GM12878 (cell line): ENCODE measurements around the gene PRKCE. TPM values are rescaled to one million over a fixed set of nuclear protein-coding genes. Genes with fewer than 3 reads are reported as not detected.

Experiments
- ATAC-seq: fragments of 200-7000 bp; cut with Tn5 transposase; 3 replicates; pipeline ENCODE4 v1.9.1; 2020; ENCODE audit warnings: mild to moderate bottlenecking, moderate library complexity
- BruUV-seq: library from RNA; stranded (reverse); fragments of 400-500 nt; replicated peaks from 2 replicates; lab custom pipeline; 2021; lab: Mats Ljungman, UMichigan
- CTCF ChIA-PET: fragments of 300-600 bp; sonication (Branson Sonifier 250); formaldehyde crosslinking; extraction: SDS; loops from one replicate; lab custom pipeline; 2021; ENCODE audit warnings: inconsistent platforms; lab: Yijun Ruan, JAX
- POLR2A ChIA-PET: fragments of 350-600 bp; formaldehyde crosslinking; extraction: SDS; loops from one replicate; lab custom pipeline; 2021; ENCODE audit warnings: inconsistent platforms; lab: Charles Lee
- RAD21 ChIA-PET: fragments of 300-600 bp; sonication (Branson Sonifier 250); formaldehyde crosslinking; loops from one replicate; lab custom pipeline; 2023; ENCODE audit warnings: antibody characterized with exemption; ENCODE audit not compliant: unreplicated experiment; lab: Charles Lee
- SMC1A ChIA-PET: fragments of 300-600 bp; sonication (Branson Sonifier 250); formaldehyde crosslinking; loops from one replicate; lab custom pipeline; 2023; ENCODE audit not compliant: unreplicated experiment, uncharacterized antibody; lab: Charles Lee
- DNase-seq: peaks from one replicate; pipeline ENCODE4 v3.0.0-alpha.2; 2011; ENCODE audit warnings: low read depth, low spot score
- FAIRE-seq: peaks from 3 replicates; lab custom pipeline; 2011; peaks lifted over from hg19 to GRCh38; lab: Jason Lieb, UNC
- H2AFZ ChIP-seq: 2 replicates; pipeline ENCODE4 v1.6.0; 2011; ENCODE audit warnings: low read depth, low read length, control low read depth; ENCODE audit not compliant: control insufficient read depth
- H3K27ac ChIP-seq: 2 replicates; pipeline ENCODE4 v1.5.1; 2011; ENCODE audit warnings: control low read depth; ENCODE audit not compliant: control insufficient read depth, insufficient read depth
- H3K27me3 ChIP-seq, 2 experiments: replicated peaks in 1 of 2; 2 replicates each; pipeline versions ENCODE4 v1.6.0 to v1.6.1; 2011; ENCODE audit warnings: low read length in 1 of 2; ENCODE audit not compliant: control insufficient read depth in 2 of 2, insufficient read depth in 2 of 2
- H3K36me3 ChIP-seq, 2 experiments: 2 replicates each; pipeline ENCODE4 v1.5.1; 2011; ENCODE audit warnings: low read length in 1 of 2; ENCODE audit not compliant: control insufficient read depth in 2 of 2, insufficient read depth in 2 of 2
- H3K4me1 ChIP-seq: 2 replicates; pipeline ENCODE4 v1.6.1; 2011; ENCODE audit warnings: mild to moderate bottlenecking, low read length, moderate library complexity, mixed read lengths; ENCODE audit not compliant: control insufficient read depth, insufficient read depth
- H3K4me2 ChIP-seq: 2 replicates; pipeline ENCODE4 v1.6.0; 2011; ENCODE audit warnings: control low read depth; ENCODE audit not compliant: control insufficient read depth, insufficient read depth
- H3K4me3 ChIP-seq: fragments of 200-600 bp; sonication (generic); 2 replicates; pipeline ENCODE4 v1.5.1; 2016
- H3K79me2 ChIP-seq: 2 replicates; pipeline ENCODE4 v1.6.0; 2011; ENCODE audit warnings: low read length; ENCODE audit not compliant: control insufficient read depth, insufficient read depth
- H3K9ac ChIP-seq: 2 replicates; pipeline ENCODE4 v1.8.0; 2011; ENCODE audit warnings: low read length, control low read depth, mixed read lengths; ENCODE audit not compliant: control insufficient read depth, insufficient read depth
- H3K9me3 ChIP-seq: replicated peaks from 3 replicates; pipeline ENCODE4 v1.5.1; 2011; ENCODE audit warnings: mild to moderate bottlenecking, low read length; ENCODE audit not compliant: control insufficient read depth, insufficient read depth
- H4K20me1 ChIP-seq: 2 replicates; pipeline ENCODE4 v1.6.0; 2011; ENCODE audit not compliant: control insufficient read depth, insufficient read depth
- NFXL1 ChIP-seq: fragments of 450-650 bp; IDR thresholded peaks from 2 replicates; pipeline ENCODE4 v1.6.1; 2017; ENCODE audit warnings: antibody characterized with exemption, mild to moderate bottlenecking, borderline replicate concordance
- WGBS: methylation state at CpG from one replicate; pipeline ENCODE4 v1.1.6; 2016; ENCODE audit warnings: low lambda C conversion rate; ENCODE audit not compliant: insufficient replicate concordance, insufficient coverage; ENCODE audit errors: missing lambda C conversion rate; 5-methylcytosine and 5-hydroxymethylcytosine counted together
- in situ Hi-C: fragments of 300-500 bp; cut with MboI; formaldehyde crosslinking; loops from 9 replicates; pipeline ENCODE4 v1.14.3; 2018; ENCODE audit warnings: mixed read lengths
- intact Hi-C: fragments of 100-400 bp; cut with micrococcal nuclease; formaldehyde crosslinking; loops from one replicate; pipeline ENCODE4 v1.14.2; 2022; ENCODE audit not compliant: unreplicated experiment
- polyA plus RNA-seq, 11 experiments: library from polyadenylated mRNA; depleted of rRNA in 4 of 11; unstranded in 6 of 11; stranded (reverse) in 5 of 11; fragments of >200 nt; fragmentation: Nextera tagmentation in 4 of 11; fragmentation: Illumina TruSeq in 1 of 11; extraction: Ambion mirVana in 4 of 11; extraction: Trizol in 1 of 11; gene quantifications; 1 replicate in 1 of 11; 2 replicates in 10 of 11; pipeline versions ENCODE4 v1.2.1 to v1.2.3, GENCODE V29; 2011 to 2016; ENCODE audit warnings: inconsistent platforms in 2 of 11, missing spikeins in 2 of 11, low read depth in 1 of 11
- total RNA-seq, 4 experiments: library from RNA; depleted of rRNA in 3 of 4; stranded (reverse); fragments of >200 nt in 3 of 4; fragmentation: Illumina TruSeq in 1 of 4; extraction: Trizol in 1 of 4; gene quantifications; 2 replicates each; pipeline versions ENCODE4 v1.2.1 to v1.2.3, GENCODE V29; 2013 to 2021
- TF ChIP-seq, protein P1 (sequence below): fragments of 450-650 bp; IDR thresholded peaks from 2 replicates; pipeline ENCODE4 v1.6.1; 2017; ENCODE audit warnings: low read depth, mild to moderate bottlenecking, moderate library complexity

Gene PRKCE
- total and polyA plus RNA-seq, 10 of the 15 experiments (the other 5 are each of a cell fraction or from before 2014, with no cell fraction given): 2.6 to 28.2 (median 11.3) TPM

DNA sequence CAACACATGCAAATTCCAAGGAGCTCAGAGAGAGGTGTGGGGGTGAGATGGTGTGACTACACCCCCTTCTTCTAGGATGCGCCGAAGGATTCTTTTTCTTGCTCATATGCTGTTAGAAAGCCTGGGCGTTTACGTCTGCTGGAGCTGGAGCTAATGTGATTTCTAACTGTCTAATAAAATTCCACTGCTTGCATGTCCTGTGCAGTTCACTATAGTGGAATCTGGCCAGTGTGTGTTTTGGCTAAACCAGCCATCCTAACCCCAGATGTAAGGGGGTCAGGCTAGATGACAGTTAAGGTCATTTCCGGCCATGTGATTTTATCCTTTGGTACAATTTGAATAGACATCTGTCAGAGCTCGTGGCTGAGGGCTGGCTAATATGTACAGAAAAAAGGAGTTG lies 194.1 kb downstream of the PRKCE start:
- RAD21 ChIA-PET: interaction anchor here (0.6 to 11.2 kb wide), 10 partner anchors 7 to 195 kb away, joined by 3 to 111 read pairs (median 15); no protein-coding TSS in a partner anchor
- H3K4me2 ChIP-seq: no peak overlapping the region
- no peak overlapping the region for H3K4me3 ChIP-seq
- ATAC-seq (no peak), DNase-seq (no peak), FAIRE-seq (no peak)
- H3K9ac ChIP-seq: no peak overlapping the region
- H3K79me2 ChIP-seq: peaks cover 2% of the 10 kb centered on the region; the same call in 1 of the 2 replicates
- peaks cover 0 to 5% of the 10 kb centered on the region in 2 experiments; a peak in 3 of 4 replicates for H3K36me3 ChIP-seq
- CTCF ChIA-PET: interaction anchor here (0.7 to 1.8 kb wide), 11 partner anchors 9 to 402 kb away, joined by 3 to 7 read pairs (median 3); no protein-coding TSS in a partner anchor
- peaks cover 53% of the 10 kb centered on the region for H3K4me1 ChIP-seq
- in situ Hi-C loops (no loop called here), intact Hi-C loops (no loop called here)
- no peak overlapping the region for H3K27ac ChIP-seq
- no TSS peak for BruUV-seq
- SMC1A ChIA-PET: interaction anchor here (1.2 to 15.3 kb wide), 10 partner anchors 7 to 196 kb away, joined by 7 to 246 read pairs (median 21); no protein-coding TSS in a partner anchor
- H3K27me3 ChIP-seq: no peaks in the 10 kb centered on the region
- peaks cover 1% of the 10 kb centered on the region; the same call in 2 of the 3 replicates for H3K9me3 ChIP-seq
- POLR2A ChIA-PET: interaction anchor here (0.6 to 5.1 kb wide), 11 partner anchors 9 to 198 kb away, joined by 3 to 26 read pairs (median 6); no protein-coding TSS in a partner anchor
- WGBS: 82% methylated on average over 6 of the region's 6 CpGs
- TF ChIP-seq, protein P1, sequence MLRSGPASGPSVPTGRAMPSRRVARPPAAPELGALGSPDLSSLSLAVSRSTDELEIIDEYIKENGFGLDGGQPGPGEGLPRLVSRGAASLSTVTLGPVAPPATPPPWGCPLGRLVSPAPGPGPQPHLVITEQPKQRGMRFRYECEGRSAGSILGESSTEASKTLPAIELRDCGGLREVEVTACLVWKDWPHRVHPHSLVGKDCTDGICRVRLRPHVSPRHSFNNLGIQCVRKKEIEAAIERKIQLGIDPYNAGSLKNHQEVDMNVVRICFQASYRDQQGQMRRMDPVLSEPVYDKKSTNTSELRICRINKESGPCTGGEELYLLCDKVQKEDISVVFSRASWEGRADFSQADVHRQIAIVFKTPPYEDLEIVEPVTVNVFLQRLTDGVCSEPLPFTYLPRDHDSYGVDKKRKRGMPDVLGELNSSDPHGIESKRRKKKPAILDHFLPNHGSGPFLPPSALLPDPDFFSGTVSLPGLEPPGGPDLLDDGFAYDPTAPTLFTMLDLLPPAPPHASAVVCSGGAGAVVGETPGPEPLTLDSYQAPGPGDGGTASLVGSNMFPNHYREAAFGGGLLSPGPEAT: no peak
- no peak for TF ChIP-seq NFXL1
- no peaks in the 10 kb centered on the region for H4K20me1 ChIP-seq
- H2AFZ ChIP-seq: no peak overlapping the region
